Stimulated activated CD4-positive, alpha-beta T cell treated with anti-CD3 and anti-CD28 coated beads, Interleukin-4, amount 100 ng/mL, for 24 hours (primary cell): ENCODE data around the gene FCAR.
"Not testable (repeated sequence)": the region's sequence is repeated elsewhere in the genome, so short reads cannot be mapped to it uniquely, and the experiment has no call there.

Source experiments
- DNase-seq: peaks from one replicate; pipeline ENCODE4 v3.0.0-alpha.2; 2020

The FCAR gene

DNA sequence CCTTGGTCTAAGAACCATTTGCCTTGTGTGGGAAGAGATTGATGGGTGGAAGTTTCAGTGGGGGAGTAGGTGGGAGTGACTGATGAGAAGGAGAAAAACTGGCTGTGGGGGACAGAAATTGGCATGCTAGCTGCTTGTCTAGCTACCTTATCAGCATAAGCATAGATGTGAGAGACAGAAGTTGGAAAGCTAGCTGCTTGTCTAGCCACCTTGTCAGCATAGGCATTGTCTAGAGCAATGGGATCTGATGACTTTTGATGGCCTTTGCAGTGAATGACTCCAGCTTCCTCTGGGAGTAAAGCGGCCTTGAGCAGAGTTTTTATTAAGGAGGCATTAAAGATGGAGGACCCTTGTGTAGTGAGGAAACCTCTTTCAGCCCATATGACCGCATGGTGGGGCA, 22.0 kb downstream of the FCAR start:
- no peak for DNase-seq

DNA sequence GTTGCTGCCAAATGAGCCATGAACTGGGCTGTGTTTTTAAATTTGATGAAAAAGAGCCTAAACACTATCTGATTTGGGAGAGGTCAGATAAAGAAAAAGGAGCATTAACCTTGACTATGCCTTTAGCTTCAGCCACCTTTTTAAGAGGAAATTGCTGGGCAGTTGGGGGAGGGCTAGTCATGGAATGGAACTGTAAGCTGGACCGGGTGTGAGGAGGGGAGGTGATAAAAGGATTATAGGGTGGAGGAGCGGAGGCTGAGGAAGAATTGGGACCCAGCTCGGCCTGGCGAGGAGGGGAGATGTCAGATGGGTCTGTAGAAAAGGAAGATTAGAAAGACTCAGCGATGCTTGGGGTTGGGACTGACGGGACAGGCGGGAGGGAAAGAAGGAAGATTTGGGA, 24.6 kb downstream of the FCAR start:
- DNase-seq = not testable (repeated sequence)

DNA sequence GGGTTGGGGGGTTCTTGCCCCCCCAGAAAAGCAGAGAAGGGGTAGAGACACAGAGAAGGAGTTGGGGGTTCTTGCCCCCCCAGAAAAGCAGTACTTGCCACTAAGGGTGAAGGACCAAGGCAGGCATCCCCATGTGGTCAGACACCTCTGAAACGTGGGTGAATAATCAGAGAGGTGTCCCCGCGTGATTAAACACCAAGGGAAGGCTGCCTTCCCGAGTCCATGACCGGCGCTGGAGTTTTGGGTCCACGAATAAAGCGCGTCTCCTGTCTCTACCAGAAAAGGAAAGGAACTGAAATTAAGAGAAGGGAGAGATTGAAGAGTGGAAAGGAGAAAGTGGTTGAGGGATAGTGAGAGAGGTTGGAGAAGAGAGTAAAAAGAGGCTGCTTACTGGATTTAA, 25.6 kb downstream of the FCAR start:
- DNase-seq = not testable (repeated sequence)

DNA sequence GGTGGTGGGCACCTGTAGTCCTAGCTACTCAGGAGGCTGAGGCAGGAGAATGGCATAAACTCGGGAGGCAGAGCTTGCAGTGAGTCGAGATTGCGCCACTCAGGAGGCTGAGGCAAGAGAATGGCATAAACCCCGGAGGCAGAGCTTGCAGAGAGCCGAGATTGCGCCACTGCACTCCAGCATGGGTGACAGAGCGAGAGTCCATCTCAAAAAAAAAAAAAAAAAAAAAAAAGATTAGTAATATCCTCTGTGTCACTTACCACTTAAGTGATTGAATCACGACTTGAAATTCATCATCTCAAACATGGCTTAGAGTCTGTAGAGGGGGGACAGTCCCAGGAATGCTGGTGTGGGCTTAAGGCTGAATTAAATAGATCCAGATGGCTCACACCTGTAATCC, 27.1 kb downstream of the FCAR start:
- not testable (repeated sequence) for DNase-seq

DNA sequence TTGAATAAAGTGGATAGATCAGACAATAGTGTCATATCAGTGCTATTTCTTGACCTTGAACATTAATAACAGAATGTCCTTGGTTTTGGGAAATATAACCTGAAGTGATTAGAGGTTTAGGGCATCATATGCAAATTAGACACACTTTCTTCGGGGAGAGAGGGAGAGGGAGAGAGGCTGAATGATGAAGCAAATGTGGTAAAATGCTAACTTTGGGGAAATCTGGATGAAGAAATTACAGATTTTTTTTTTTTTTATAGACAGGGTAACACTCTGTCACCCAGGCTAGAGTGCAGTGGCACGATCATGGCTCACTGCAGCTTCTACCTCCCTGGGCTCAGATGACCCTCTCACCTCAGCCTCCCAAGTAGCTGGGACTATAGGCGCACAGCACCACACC, 28.0 kb downstream of the FCAR start:
- no peak for DNase-seq

DNA sequence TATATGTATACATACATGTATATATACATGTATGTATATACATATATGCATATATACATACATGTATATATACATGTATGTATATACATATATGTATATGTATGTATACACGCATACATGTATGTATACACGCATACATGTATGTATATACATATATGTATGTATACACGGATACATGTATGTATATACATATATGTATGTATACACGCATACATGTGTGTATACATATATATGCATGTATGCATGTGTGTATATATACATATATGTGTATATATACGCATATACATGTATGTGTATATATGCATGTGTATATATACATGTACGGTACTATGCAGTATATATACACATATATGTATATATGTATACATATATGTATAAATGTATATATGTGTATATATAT, 29.3 kb downstream of the FCAR start:
- no peak for DNase-seq

DNA sequence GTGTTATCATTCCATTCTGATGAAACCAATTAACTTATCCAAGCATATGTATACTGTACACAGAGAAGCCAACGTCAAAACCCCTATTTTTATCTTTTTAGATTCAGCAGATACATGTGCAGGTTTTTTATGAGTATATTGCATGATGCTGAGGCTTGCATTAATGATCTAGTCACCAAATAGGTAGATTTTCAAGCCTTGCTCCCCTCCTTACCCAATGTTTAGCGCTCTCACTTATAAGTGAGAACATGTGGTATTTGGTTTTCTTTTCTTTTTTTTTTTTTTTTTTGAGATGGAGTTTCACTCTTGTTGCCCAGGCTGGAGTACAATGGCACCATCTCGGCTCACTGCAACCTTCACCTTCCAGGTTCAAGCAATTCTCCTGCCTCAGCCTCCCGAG, 30.2 kb downstream of the FCAR start:
- not testable (repeated sequence) for DNase-seq

DNA sequence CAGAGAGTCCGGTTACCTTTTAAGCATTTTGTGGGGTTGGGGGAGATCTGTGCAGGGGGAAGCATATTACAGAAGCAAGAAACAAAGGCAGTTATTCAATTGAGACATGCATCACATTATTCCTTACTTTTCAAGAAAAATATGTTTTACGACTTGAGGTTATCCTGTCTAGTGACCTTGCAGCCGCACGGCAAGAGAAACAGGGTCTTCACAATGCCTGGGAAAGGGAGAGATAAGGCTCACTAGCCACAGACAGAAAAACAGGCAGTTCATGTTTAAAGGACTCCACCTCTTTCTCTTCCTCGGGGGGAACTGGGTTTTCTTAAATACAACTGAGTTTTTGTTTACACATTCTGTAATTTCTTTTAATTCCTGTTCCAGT, 31.4 kb downstream of the FCAR start:
- no peak for DNase-seq

DNA sequence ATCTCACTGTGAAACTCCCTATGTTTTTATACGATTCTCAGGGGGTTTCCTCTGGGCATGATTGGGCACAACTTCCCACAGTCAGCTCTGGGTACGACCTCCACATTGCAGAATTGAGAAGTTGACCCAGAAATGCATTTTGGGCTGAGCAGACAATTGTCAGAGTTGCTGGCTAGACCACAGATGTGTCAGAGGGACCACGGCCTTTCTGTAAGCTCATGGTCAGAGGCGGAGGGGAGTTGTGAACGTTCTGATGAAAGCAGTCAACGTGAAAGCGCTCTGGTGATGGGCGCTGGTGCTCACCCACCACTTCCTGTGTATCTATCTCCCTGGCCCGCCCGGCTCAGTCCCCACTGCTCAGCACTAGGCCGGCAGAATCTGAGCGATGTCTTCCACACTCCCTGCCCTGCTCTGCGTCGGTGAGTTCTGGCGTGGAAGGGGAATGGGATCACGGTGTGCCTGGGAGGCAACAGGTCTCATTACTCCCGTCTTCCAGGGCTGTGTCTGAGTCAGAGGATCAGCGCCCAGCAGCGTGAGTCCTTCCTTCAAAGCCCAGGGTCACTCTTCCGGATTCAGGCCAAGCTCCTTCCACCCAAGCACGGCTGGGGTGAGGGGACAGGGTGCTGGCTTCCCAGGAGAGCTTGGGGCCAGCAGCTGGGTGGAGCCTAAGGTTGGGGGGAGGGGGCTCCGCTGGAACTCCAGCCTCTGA, 31.9 kb downstream of the FCAR start, which contains the start of gene NCR1:
NCR1 (plus strand) TSS at position 346 of the 709 bp plus-strand sequence; CDS start at position 386, 40 bp downstream.
- DNase-seq = no peak

DNA sequence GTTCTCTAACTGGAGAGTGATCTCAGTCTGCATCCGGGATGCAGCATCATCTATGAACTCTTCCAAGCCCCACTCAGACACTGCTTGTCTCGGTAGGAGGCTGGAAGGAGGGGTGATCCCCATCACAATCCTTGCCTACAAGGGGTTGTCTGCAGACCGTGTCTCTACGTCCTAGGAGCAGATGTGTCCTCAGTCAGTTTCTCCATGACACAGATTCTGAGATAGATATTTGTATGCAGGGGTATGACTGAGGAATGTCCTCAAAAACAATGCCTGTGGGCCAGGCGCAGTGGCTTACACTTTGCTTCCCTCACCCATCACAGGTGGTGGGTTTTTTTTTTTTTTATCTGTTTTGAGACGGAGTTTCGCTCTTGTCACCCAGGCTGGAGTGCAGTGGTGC, 32.8 kb downstream of the FCAR start:
- no peak for DNase-seq

DNA sequence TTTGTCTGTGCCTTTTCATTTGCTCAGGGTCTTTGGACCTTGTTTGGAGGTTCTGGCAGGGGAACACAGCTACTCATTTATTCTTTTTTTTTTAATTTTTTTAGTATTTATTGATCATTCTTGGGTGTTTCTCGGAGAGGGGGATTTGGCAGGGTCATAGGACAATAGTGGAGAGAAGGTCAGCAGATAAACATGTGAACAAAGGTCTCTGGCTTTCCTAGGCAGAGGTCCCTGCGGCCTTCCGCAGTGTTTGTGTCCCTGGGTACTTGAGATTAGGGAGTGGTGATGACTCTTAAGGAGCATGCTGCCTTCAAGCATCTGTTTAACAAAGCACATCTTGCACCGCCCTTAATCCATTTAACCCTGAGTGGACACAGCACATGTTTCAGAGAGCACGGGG, 33.9 kb downstream of the FCAR start:
- DNase-seq = not testable (repeated sequence)

DNA sequence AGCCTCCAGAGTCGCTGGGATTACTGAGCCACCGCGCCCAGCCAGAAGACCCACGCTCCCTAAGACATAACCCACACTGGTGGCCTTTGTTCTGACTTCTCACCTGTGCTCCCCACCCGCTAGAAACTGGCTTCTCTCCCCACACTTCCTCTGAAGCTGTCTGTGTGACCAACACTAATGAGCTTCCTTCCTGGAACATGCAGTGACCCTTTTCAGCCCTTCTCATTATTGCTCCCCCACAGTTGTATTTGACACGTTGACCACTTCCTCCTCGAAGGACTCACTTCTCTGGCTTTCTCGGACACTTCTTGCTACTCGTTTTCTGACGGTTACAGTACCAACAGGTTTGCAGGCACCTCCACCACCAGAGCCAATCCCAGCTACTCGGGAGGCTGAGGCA, 42.8 kb downstream of the FCAR start:
- no peak for DNase-seq

DNA sequence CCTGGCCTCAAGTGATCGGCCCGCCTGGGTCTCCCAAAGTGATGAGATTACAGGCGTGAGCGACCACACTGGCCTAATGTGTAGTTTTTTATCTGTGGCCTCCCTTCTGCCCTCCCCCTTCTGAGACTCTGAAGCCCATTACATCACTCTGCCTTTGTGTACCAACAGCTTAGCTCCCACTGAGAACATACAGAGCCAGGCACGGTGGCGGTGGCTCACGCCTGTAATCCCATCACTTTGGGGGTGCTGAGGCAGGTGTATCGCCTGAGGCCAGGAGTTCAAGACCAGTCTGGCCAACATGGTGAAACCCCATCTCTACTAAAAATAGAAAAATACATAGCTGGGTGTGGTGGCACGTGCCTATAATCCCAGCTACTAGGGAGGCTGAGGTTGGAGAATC, 44.5 kb downstream of the FCAR start:
- DNase-seq = no peak

DNA sequence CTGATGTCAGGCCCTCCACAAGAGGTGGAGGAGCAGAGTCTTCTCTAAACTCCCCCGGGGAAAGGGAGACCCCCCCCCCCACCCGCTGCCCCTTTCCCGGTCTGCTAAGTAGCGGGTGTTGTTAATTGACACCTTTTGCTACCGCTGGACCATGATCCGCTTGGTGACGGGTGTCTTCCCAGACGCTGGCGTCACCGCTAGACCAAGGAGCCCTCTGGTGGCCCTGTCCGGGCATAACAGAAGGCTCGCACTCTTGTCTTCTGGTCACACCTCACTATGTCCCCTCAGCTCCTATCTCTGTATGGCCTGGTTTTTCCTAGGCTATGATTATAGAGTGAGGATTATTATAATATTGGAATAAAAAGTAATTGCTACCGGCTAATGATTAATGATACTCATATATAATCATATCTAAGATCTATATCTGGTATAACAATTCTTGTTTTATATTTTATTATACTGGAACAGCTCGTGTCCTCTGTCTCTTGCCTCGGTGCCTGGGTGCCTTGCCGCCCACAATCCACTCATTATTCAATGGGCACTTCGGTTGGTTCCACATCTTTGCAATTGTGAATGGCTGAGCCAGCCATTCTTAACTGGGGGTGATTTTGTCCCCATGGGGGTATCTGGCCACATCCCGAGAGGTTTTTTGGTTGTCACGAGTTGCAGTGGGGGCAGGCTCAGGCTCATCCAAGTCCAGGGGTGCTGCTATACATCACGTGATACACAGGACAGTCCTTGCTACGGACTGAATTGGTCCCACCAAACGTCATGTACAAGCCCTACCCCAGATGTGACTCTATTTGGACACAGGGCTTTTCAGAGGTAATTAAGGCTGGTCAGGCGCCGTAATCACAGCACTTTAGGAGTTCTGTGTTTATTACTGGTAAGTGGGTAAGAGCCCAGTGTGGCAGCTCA, 45.9 kb downstream of the FCAR start:
- DNase-seq = not testable (repeated sequence)

DNA sequence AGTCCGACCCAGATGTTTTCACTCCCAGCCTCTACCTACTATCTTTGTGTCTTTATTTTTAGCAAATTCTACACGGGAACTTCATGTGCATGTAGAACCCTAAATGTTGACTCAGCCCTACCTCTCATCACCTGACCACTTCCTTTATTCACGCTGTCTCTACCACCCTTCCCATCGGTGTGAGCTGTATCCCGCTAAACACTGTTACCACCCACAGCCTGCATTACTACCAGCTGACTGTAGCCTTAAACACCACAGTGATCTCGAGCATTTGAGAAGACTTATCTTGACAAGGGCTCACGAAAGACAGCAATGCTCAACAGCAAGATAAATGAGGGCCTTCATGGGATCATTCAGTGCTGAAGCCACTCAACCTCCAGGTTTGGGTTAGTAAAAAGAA, 47.0 kb downstream of the FCAR start:
- DNase-seq = no peak

DNA sequence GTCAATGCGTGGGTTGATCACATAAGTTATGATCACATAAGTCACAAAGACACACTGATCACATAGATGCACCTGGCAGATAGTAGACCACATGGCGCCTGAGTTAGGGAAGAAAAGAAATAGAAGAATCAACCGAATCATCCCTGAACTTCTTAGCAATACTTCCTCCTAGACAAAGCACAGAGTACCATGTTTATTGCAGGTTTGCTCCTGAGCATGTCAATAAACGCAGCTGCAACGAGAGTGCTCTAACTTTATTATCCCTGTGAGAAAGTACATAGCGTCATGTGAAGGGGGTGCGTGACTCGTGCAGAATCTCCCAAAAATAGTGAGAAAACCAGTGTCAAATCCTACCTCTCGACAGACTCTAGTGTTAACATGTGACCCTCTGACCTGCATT, 49.2 kb downstream of the FCAR start:
- no peak for DNase-seq

DNA sequence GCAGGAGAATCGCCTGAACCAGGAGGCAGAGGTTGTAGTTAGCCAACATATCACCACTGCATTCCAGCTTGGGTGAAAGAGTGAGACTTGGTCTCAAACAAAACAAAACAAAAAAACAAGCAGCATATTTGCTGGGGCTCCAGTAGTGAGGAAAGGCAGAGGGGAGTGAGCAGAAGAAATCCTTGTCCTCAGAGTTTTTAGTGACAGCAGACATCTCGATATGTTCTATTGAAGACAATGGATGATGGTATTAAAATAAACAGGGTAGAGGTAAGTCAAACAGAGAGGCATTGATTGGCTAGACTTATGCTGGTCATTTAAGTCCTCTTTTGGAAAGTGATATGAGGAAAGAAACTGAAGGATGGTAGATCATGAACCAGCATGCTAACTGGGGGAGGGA, 54.3 kb downstream of the FCAR start:
- DNase-seq = no peak

DNA sequence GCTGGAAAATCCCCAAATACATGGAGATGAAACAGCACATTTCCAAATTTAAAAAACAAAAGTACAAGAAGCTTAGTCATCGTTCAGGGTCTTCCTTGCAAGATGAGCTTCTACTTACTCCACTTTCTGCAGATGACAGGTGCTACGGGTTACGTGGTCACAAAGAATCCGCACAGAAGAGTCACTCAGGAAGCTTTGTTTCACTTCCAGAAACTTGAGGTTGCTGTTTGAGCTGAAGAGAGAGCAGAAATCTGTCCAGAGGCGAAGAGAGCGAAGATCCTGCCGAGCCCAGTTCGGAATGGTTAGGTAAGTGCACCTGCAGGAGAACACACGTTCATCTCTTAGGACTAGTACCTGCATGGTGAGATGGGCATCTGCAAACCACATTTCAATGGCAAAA, 63.9 kb downstream of the FCAR start:
- DNase-seq = no peak

DNA sequence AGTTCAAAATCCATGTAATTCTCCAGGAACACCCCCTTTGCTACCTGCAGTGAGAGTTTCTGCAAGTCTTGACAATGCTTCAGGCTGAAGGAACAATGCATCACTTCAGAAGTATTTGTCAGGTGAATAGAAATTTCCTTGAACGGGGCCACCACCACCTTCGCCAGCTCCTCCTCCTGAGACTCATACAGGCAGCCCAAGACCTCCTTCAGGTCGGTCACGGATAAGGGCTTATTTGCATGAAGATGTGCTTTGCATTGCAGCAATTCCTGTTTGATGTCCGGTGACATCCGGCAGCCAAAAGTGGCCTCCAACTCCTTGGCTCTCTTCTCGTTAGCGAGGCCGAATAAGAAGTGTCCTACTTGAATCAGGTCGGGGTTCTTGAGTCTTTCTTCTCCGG, 64.9 kb downstream of the FCAR start:
- DNase-seq = no peak

DNA sequence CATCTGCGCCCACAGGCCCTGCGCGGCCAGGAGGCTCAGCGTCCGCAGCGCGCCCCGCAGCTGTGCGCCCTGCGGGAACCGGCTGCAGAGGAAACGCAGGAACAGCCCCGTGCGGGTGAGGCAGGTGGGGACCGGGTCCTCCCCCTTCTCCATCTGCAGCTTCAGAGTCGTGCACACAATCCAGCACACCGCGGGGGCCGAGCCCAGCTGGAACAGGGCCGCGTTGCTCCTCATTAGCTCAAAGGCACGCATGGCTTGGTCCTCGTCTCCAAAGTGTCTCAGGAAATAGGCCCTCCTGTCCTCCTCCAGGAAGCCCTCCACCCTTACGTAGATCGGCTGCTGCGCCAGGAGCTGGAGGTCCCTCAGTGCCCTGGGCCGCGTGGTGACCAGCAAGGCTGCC, 65.5 kb downstream of the FCAR start:
- DNase-seq = not testable (repeated sequence)
